Inflammatory macrophage treated with lipopolysaccharide for 4 hours (primary cell): ENCODE data around the gene PANX1.

Source experiments
- DNase-seq: peaks from one replicate; pipeline ENCODE4 v3.0.0-alpha.2; 2020

The PANX1 gene

DNA sequence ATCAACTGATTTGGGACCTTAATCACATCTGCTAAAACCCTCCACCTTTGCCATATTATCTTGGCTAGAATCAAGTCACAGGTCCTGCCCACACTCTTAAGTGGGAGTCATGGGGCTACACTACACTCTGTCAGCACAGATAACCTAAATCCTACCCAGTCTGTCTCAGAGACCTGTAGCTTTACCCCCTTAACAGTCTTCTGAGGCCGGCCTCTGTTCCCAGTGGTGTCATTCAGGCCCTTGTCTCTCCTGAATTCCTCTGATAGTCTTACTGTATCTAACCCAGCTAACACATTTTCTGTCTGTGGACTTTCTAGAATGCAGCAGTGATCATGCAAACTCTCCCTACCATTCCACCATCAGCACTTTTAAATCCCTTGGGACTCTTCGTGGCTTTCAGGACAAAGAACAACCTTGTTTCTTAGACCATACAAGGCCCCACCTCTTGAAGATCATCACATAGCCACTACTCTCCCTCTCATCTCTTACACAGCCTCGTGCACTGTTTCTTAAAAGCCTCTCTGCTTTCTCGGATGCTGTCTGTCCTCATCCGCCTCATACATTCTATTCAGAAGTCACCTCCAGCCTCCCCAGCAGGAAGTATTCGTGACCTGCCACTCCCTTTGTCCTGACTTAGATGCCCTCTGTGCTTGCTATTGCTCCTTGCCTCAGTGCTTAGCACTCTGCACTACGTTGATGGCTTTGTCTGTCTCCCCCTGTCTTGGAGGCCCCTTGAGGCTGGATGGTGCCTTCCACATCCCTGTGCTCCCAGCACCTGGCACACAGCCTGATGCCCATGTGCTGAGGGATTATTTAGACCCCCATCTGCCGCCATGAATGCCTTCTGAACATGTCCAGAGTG is 57.9 kb downstream of the PANX1 start:
- DNase-seq = no peak

GRCh38 chr11:94193288-94193687 is 64.6 kb downstream of the PANX1 start:
- no peak for DNase-seq

DNA sequence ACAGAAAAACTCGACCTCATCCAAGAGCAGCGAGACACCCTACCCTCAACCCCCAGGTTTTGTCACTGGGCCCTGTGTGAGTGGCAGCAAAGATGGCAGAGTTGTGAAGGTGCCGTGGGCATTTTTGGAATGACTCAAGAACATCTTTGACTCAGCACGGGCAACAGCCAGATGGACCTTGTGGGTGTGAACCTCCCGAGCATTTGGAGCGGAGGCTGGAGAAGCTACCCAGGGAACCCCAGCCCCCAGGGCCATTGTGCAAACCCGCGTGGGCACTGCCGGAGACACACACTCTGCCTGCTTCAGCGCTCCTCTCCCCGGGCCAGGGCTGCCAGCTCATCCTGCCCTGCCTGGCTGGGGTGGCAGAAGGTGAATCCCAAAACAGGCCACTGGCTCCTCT is 66.1 kb downstream of the PANX1 start:
- no peak for DNase-seq

GRCh38 chr11:94196363-94196762 is 67.7 kb downstream of the PANX1 start:
- DNase-seq = no peak

GRCh38 chr11:94198718-94199117 is 70.1 kb downstream of the PANX1 start:
- DNase-seq = no peak

- DNase-seq = no peak
Measured at GRCh38 chr11:94199136-94200130, 70.8 kb downstream of the PANX1 start.

- DNase-seq = no peak
Measured at GRCh38 chr11:94201004-94201465, 72.4 kb downstream of the PANX1 start.

- DNase-seq = no peak
Measured at GRCh38 chr11:94203070-94203469, 74.4 kb downstream of the PANX1 start.

DNA sequence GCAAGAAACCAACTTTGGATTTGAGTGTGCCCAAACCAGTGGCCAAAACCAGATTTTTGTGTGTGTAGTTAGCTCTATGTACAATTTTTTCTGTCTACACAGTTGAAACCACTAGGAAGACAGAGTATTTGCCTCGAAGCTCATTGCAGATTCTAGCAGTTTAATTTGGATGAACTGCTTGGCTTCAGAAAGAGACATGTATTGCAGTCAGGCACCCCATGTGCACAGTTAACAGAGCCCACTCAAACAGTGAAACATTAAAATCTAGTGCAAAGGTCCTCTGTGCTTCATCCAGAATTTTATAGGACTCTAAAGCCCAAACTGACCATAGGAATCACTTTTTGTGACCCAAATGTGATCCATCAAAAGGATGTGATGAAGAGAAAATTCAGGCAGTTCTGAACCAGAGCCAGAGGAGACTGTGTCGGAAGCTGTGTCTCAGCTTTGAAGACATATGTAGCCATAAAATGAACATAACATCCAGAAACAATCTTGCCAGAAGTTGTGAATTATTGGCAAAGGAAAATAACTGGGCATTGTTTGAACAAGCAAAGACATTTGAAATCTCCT is 82.7 kb downstream of the PANX1 start:
- DNase-seq = no peak

DNA sequence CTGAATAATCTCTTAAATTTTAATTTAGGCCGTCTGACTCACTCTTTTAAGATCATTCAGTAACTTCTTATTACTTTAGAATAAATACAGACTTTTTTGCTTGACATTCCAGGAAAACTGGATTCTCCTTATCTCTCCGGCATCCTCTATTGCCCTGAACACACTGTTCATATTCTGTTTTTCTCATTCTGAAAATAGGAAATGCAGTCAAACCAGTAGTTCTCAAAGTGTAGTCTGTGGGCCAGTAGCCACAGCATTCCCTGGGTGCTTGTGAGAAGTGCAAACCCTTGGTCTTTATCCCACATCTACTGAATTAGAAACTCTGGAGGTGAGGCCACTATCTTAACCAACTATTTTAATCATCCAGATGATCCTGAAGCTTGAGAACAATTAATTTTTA is 84.3 kb downstream of the PANX1 start:
- no peak for DNase-seq

DNA sequence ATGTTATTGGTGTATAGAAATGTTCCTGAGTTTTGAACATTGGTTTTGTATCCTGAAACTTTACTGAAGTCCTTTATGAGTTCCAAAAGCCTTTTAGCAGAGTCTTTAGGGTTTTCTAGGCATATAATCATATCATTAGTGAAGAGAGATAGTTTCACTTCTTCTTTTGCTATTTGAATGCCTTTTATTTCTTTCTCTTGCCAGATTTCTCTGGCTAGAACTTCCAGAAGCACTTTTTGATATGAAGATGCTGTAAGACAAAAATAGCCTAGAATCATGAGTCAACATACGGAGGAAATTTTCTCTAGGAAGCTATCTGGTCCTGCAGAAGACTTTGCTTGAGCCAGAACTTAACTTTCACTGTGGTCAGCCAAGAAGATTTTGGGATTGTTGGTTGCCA is 89.1 kb downstream of the PANX1 start:
- no peak for DNase-seq

DNA sequence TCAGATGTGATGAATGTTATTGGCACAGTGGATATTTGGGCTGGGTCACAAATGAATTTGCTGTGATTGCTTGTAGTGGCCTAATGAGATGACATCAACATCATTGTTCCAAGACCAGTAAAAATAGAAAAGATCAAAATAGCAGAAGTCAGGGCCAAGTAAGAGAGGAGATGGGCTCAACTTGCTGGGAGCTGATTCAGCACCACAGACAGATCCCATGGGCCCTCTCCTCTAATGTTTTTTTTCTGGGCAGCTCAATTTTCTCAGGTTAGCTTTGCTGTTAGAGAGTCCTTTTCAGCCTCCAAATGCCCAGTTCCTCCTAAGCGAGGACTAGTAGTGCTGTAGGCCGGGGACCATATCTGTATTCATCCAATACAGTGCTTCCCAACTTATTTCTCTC is 89.7 kb downstream of the PANX1 start:
- DNase-seq = no peak

- DNase-seq = no peak
Measured at GRCh38 chr11:94219771-94220170, 91.1 kb downstream of the PANX1 start.

DNA sequence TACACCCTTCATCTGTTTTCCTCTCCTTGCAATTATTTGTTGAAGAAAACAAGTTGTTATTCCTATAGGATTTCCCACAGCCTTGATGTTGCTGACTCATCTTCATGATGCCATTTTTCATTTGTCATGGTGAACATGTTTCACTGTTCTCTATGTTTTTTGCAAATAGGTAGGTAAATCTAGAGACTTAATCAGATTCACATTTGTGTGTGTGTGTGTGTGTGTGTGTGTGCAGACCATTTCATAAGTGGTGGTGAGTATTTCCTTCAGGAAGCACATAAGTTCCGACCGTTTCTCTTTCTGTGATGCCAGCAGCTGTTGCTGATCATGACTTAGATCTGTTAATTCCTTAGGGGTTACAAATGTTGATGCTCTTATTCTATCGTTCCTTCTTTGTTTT is 95.4 kb downstream of the PANX1 start:
- DNase-seq = no peak
